ENCODE results near the gene SMIM31.

GRCh38 chr4:164771088-164771487, 17.2 kb downstream of the SMIM31 start:
- TF ChIP-seq, protein P1, sequence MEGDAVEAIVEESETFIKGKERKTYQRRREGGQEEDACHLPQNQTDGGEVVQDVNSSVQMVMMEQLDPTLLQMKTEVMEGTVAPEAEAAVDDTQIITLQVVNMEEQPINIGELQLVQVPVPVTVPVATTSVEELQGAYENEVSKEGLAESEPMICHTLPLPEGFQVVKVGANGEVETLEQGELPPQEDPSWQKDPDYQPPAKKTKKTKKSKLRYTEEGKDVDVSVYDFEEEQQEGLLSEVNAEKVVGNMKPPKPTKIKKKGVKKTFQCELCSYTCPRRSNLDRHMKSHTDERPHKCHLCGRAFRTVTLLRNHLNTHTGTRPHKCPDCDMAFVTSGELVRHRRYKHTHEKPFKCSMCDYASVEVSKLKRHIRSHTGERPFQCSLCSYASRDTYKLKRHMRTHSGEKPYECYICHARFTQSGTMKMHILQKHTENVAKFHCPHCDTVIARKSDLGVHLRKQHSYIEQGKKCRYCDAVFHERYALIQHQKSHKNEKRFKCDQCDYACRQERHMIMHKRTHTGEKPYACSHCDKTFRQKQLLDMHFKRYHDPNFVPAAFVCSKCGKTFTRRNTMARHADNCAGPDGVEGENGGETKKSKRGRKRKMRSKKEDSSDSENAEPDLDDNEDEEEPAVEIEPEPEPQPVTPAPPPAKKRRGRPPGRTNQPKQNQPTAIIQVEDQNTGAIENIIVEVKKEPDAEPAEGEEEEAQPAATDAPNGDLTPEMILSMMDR (IDR thresholded peaks at IDR 0.05; ENCODE audit: low read depth, low read length, poor library complexity, severe bottlenecking) = no peak
- TF ChIP-seq EZH2phosphoT487 (IDR thresholded peaks at IDR 0.05; ENCODE audit: borderline replicate concordance, low read length) = no peak
